ENCODE data around the gene TUBA4A. TPM values are rescaled to one million over a fixed set of nuclear protein-coding genes. Genes with fewer than 3 reads are reported as not detected.

The TUBA4A gene
- total RNA-seq, 1 experiment from 2014 or later, result 40.8 TPM

- TF ChIP-seq TEAD1 (CRISPR knock-in tag; IDR thresholded peaks at IDR 0.05), result no peak
- TF ChIP-seq GABPB1 (CRISPR knock-in tag; IDR thresholded peaks at IDR 0.05), result no peak
Observed at GRCh38 chr2:219284501-219285372, 31.0 kb upstream of the TUBA4A start (continued).

GRCh38 chr2:219282943-219283581 is 29.3 kb upstream of the TUBA4A start:
- POLR2A ChIA-PET, result no interaction called here
- H3K27me3 Mint-ChIP-seq (ENCODE audit: low read depth), result no peaks in the 10 kb centered on the region
- H3K9me3 Mint-ChIP-seq, result no peaks in the 10 kb centered on the region
- DNase-seq (ENCODE audit: low spot score), result no peak
- peaks cover 23% of the 10 kb centered on the region for H3K4me1 Mint-ChIP-seq
- no peak overlapping the region for H3K27ac Mint-ChIP-seq
- CTCF ChIA-PET, result interaction anchor here (1.0 kb wide), 1 partner anchor 12 kb away, joined by 3 read pairs; no protein-coding TSS in a partner anchor
- H3K36me3 Mint-ChIP-seq, result peaks cover 8% of the 10 kb centered on the region; the same call in 1 of the 2 replicates
- H3K4me3 Mint-ChIP-seq, result no peak overlapping the region
- no peak for TF ChIP-seq TP53 (CRISPR knock-in tag; IDR thresholded peaks at IDR 0.05)
- TF ChIP-seq ZNF317 (CRISPR knock-in tag; IDR thresholded peaks at IDR 0.05; ENCODE audit: borderline replicate concordance, low read depth), result no peak
- TF ChIP-seq IRF1 (CRISPR knock-in tag; IDR thresholded peaks at IDR 0.05), result no peak
- no peak for TF ChIP-seq E2F1 (CRISPR knock-in tag; IDR thresholded peaks at IDR 0.05)
- no peak for TF ChIP-seq SMAD3 (CRISPR knock-in tag; IDR thresholded peaks at IDR 0.05; ENCODE audit: borderline replicate concordance)
- no peak for TF ChIP-seq SP1 (CRISPR knock-in tag; conservative IDR thresholded peaks at IDR 0.05)
- ATAC-seq, result no peak

GRCh38 chr2:219282375-219282774 is 28.7 kb upstream of the TUBA4A start:
- POLR2A ChIA-PET, result no interaction called here
- DNase-seq (ENCODE audit: low spot score) (no peak), ATAC-seq (no peak)
- Mint-ChIP-seq H3K4me3 (no peak overlapping the region), H3K27ac (no peak overlapping the region), H3K4me1 (peaks cover 29% of the 10 kb centered on the region), H3K27me3 (ENCODE audit: low read depth) (no peaks in the 10 kb centered on the region), H3K36me3 (peaks cover 8% of the 10 kb centered on the region; the same call in 1 of the 2 replicates), H3K9me3 (no peaks in the 10 kb centered on the region)
- TF ChIP-seq ZNF281 (CRISPR knock-in tag; IDR thresholded peaks at IDR 0.05) (no peak), NFYB (CRISPR knock-in tag; conservative IDR thresholded peaks at IDR 0.05; ENCODE audit: low read depth) (no peak), GRHL2 (CRISPR knock-in tag; IDR thresholded peaks at IDR 0.05; ENCODE audit: insufficient replicate concordance, severe bottlenecking) (no peak), GTF2I (CRISPR knock-in tag; conservative IDR thresholded peaks at IDR 0.05) (no peak), CREB1 (CRISPR knock-in tag; IDR thresholded peaks at IDR 0.05) (no peak), SMAD4 (CRISPR knock-in tag; IDR thresholded peaks at IDR 0.05) (no peak), IRF2 (CRISPR knock-in tag; IDR thresholded peaks at IDR 0.05; ENCODE audit: borderline replicate concordance, low read depth) (no peak), ZNF532 (CRISPR knock-in tag; IDR thresholded peaks at IDR 0.05; ENCODE audit: borderline replicate concordance) (no peak), ZNF423 (CRISPR knock-in tag; IDR thresholded peaks at IDR 0.05) (no peak), FOXJ3 (CRISPR knock-in tag; IDR thresholded peaks at IDR 0.05; ENCODE audit: borderline replicate concordance) (no peak), FOXK1 (CRISPR knock-in tag; IDR thresholded peaks at IDR 0.05) (no peak)
- CTCF ChIA-PET, result interaction anchor here (6.5 kb wide), 1 partner anchor 11 kb away, joined by 158 read pairs; no protein-coding TSS in a partner anchor

Data from WTC11 (cell line).